ENCODE measurements around the gene PKNOX2. TPM values are rescaled to one million over a fixed set of nuclear protein-coding genes. Genes with fewer than 3 reads are reported as not detected.

The PKNOX2 gene
- total and polyA plus RNA-seq, 2 of the 8 experiments (the other 6 are each of a cell fraction or from before 2014, with no cell fraction given): 2.0 TPM

DNA sequence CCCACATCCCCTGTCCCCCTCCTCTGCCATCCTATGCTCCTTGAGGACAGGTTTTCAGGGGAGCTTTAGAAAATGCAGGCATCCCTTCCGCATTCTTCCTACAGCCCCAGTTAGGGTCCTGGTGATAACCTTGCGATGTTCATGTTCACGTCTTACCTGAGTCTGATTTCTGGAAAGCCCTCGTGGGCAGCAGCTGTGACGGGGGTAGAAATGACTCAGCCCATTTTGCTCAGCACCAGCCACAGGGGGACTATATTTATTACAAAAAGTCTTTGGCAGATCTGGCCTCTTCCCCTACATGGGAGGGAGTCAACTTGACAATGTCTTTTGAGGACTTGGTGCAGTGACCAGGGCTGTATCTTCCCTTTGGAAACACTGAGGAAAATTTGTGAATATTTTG, 12.3 kb downstream of the PKNOX2 start (continued):
- TF ChIP-seq GABPA (IDR thresholded peaks at IDR 0.05; ENCODE audit: borderline replicate concordance, insufficient read depth, low read length): no peak
- TF ChIP-seq BRCA1 (IDR thresholded peaks at IDR 0.05; ENCODE audit: low read depth, low read length): no peak
- no peak for TF ChIP-seq GTF2F1 (IDR thresholded peaks at IDR 0.05; ENCODE audit: borderline replicate concordance, low read depth, low read length)
- no peak for TF ChIP-seq BCL11A (IDR thresholded peaks at IDR 0.05; ENCODE audit: low read depth in 2 of 2, low read length in 2 of 2)
- no peak for TF ChIP-seq POLR2AphosphoS5 (IDR thresholded peaks at IDR 0.05; ENCODE audit: low read depth, low read length)
- TF ChIP-seq, protein P1, sequence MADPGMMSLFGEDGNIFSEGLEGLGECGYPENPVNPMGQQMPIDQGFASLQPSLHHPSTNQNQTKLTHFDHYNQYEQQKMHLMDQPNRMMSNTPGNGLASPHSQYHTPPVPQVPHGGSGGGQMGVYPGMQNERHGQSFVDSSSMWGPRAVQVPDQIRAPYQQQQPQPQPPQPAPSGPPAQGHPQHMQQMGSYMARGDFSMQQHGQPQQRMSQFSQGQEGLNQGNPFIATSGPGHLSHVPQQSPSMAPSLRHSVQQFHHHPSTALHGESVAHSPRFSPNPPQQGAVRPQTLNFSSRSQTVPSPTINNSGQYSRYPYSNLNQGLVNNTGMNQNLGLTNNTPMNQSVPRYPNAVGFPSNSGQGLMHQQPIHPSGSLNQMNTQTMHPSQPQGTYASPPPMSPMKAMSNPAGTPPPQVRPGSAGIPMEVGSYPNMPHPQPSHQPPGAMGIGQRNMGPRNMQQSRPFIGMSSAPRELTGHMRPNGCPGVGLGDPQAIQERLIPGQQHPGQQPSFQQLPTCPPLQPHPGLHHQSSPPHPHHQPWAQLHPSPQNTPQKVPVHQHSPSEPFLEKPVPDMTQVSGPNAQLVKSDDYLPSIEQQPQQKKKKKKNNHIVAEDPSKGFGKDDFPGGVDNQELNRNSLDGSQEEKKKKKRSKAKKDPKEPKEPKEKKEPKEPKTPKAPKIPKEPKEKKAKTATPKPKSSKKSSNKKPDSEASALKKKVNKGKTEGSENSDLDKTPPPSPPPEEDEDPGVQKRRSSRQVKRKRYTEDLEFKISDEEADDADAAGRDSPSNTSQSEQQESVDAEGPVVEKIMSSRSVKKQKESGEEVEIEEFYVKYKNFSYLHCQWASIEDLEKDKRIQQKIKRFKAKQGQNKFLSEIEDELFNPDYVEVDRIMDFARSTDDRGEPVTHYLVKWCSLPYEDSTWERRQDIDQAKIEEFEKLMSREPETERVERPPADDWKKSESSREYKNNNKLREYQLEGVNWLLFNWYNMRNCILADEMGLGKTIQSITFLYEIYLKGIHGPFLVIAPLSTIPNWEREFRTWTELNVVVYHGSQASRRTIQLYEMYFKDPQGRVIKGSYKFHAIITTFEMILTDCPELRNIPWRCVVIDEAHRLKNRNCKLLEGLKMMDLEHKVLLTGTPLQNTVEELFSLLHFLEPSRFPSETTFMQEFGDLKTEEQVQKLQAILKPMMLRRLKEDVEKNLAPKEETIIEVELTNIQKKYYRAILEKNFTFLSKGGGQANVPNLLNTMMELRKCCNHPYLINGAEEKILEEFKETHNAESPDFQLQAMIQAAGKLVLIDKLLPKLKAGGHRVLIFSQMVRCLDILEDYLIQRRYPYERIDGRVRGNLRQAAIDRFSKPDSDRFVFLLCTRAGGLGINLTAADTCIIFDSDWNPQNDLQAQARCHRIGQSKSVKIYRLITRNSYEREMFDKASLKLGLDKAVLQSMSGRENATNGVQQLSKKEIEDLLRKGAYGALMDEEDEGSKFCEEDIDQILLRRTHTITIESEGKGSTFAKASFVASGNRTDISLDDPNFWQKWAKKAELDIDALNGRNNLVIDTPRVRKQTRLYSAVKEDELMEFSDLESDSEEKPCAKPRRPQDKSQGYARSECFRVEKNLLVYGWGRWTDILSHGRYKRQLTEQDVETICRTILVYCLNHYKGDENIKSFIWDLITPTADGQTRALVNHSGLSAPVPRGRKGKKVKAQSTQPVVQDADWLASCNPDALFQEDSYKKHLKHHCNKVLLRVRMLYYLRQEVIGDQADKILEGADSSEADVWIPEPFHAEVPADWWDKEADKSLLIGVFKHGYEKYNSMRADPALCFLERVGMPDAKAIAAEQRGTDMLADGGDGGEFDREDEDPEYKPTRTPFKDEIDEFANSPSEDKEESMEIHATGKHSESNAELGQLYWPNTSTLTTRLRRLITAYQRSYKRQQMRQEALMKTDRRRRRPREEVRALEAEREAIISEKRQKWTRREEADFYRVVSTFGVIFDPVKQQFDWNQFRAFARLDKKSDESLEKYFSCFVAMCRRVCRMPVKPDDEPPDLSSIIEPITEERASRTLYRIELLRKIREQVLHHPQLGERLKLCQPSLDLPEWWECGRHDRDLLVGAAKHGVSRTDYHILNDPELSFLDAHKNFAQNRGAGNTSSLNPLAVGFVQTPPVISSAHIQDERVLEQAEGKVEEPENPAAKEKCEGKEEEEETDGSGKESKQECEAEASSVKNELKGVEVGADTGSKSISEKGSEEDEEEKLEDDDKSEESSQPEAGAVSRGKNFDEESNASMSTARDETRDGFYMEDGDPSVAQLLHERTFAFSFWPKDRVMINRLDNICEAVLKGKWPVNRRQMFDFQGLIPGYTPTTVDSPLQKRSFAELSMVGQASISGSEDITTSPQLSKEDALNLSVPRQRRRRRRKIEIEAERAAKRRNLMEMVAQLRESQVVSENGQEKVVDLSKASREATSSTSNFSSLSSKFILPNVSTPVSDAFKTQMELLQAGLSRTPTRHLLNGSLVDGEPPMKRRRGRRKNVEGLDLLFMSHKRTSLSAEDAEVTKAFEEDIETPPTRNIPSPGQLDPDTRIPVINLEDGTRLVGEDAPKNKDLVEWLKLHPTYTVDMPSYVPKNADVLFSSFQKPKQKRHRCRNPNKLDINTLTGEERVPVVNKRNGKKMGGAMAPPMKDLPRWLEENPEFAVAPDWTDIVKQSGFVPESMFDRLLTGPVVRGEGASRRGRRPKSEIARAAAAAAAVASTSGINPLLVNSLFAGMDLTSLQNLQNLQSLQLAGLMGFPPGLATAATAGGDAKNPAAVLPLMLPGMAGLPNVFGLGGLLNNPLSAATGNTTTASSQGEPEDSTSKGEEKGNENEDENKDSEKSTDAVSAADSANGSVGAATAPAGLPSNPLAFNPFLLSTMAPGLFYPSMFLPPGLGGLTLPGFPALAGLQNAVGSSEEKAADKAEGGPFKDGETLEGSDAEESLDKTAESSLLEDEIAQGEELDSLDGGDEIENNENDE (IDR thresholded peaks at IDR 0.05; ENCODE audit: insufficient replicate concordance, low read length): no peak

All from H1 (cell line).